NCI-H748 (cell line): ENCODE results near the gene HACD1.
"Not testable (repeated sequence)": the region's sequence is repeated elsewhere in the genome, so short reads cannot be mapped to it uniquely, and the experiment has no call there.

Experiments
- DNase-seq: peaks from one replicate; lab custom pipeline; 2025; ENCODE audit not compliant: unreplicated experiment; lab: John Stamatoyannopoulos, UW

HACD1 gene

DNA sequence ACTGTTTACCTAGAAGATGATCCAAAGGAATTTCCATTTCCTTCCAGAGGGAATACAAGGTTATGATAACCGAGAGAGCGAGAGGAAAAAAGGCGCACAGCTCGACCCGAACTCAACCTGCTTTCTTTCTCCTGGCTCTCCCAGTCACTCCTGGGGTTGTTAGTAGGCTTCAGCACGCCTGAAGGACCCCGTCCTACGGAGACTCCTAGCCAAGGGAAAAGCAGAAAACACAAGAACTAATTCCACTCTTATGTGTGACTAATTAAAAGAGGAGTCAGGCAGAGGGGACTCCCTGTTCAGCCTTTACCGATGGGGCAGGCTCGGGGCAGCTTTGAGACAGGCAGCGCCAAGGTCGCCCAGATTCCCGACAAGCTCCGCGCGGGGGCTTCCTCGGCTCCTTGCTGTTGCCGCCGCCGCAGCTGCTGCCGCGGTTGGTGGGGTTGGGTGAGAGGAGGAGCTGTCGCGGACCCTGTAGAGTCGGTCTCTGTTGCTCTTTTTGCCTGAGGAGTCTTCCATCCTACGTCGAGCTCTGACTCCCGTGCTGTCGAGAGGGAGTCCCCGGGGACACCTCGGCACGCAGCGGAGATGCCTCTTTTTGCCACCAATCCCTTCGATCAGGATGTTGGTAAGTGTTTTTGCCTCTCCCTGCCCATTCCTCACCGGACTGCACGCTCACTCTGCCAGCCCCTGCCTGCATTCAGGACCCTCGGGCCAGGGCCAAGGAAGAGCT lies 26.7 kb upstream of the HACD1 start, which contains the start of gene STAM:
STAM (plus strand) TSS at position 397 of the 730 bp plus-strand sequence; CDS start at position 586, 189 bp downstream.
- DNase-seq, result peak; percentile 88

DNA sequence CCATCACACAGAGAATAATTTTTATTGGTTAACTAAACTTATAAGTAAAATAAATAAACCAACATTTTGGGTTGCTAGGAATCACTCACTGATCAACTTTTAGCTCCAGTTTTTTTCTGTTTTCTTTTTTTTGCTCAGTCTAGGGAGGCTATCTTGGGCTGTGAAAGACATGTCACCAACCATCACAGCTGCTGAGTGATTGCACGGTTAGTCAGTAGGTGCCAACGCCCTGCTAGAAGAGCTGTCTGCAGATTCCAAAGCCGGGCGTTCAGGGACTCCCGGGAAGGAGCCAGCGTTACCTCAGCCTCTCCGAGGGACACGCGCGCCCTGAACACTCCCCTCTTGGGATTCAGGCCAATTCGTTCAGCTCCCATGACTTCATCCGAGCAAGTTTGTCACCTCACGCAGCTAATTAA lies 26.2 kb upstream of the HACD1 start:
- peak; percentile 85 for DNase-seq

DNA sequence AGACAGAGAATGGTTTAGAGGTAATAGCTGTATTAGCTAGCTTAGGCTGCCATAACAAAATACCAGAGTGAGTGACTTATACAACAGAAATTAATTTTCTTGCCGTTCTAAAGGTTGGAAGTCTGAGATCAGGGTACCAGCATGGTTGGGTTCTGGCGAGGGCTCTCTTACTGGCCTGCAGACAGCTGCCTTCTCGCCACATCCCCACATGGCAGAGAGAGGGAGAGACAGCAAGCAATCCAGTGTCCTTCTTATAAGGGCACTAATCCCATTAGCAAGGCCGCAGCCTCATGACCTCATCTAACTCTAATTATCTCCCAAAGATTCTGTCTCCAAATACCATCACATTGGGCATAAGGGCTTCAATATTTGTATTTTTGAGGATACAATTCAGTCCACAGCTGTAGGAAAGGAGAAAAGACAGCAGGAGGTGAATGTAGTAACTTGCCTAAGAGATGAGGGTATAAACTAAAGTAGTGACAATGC lies 23.2 kb upstream of the HACD1 start:
- no peak for DNase-seq

DNA sequence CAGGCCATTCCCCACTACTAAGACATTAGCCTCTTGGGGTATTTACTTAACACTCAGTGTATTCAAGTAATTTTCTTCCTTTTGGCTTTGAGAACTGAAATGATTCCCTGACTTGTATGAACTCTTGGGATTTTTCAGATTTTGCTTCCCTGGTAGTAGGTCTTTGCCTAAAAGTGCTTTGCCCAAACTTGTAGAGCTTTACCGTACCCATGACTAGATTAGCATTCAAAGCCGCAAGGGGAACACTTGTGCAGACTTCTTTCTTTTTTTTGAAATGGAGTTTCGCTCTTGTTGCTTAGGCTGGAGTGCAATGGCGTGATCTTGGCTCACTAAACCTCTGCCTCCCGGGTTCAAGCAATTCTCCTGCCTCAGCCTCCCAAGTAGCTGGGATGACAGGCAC lies 20.7 kb upstream of the HACD1 start:
- no peak for DNase-seq

DNA sequence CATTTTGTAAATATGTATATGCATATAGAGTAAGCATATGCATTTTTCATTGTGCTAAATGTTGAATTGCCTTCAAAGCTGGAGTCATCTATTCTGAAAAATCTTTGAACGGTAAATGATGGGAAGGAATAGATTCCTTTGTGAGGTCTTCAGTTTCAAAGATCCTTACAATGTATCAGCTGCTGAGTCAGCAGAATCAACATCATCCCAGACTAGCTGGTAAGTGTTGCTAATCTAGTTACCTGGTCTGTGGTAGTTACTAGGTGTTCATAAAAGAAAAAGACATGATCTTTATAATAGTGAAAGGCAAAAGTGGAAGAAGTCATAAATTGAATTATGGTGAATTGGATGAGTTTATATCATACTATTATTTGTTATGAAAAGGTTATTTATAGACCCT lies 16.2 kb upstream of the HACD1 start:
- DNase-seq, result no peak

DNA sequence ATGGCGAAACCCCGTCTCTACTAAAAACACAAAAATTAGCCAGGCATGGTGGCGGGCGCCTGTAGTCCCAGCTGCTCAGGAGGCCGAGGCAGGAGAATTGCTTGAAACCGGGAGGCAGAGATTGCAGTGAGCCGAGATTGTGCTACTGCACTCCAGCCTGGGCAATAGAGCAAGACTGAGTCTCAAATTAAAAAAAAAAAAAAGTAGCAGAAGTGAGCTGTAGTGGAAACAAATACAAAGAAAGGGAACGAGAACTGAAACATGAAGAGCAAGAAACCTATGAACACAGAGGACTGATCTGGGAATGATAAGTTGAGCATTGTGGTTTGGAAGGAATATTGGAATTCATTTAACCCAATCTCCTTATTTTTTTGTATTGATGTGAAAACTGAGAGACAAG lies 15.4 kb upstream of the HACD1 start:
- not testable (repeated sequence) for DNase-seq

DNA sequence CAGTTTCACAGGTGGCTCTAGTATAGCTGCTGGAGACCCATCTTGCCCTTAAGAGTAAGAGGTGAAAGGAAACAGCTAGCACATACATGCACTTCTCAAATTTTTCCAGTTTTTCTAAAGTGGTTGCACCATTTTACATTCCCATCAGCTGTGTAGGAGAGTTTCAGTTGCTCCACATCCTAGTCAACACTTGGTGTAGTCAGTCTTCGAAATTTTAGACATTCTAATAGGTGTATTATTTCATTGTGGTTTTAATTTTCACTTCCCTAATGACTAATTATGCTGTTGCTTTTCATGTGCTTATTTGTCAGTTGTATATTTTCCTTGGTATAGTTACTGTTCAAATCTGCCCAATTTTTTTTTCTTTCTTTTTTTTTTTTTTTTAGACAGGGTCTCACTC lies 9.5 kb upstream of the HACD1 start:
- no peak for DNase-seq

DNA sequence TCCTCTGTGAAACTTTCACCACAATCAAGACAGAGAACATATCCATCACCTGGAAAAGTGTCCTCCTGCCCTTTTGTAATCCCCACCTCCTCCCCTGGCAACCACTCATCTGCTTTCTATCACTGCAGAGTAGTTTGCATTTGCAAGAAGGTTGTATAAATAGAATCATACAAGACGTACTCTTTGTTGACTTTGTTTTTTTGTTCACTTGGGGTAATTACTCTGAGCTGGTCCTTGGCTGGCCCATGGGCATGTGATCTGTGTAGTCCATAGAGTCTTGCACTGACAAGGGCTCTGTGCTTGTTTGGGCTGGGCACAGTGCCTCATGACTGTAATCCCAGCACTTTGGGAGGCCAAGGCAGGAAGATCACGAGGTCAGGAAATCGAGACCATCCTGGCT lies 7.8 kb upstream of the HACD1 start:
- peak; percentile 3 for DNase-seq

DNA sequence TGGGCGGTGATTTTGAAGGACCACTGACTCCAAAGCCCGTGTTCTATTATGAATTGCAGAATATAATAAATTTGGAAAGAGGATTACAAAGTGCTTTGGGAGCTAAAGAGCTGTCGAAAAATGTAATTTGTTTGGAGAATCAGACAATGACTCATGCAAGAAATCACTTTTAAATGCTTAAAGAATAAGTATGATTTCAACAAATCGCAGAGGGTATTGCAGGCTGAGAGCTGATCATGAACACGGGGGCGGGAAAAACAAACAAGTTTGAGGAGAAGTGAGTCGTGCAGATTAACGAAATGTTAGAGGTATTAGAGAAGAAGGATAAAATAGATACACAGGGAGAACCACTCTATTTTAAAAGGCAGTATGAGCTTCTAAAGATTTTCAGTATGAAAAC lies 4.9 kb upstream of the HACD1 start:
- no peak for DNase-seq

DNA sequence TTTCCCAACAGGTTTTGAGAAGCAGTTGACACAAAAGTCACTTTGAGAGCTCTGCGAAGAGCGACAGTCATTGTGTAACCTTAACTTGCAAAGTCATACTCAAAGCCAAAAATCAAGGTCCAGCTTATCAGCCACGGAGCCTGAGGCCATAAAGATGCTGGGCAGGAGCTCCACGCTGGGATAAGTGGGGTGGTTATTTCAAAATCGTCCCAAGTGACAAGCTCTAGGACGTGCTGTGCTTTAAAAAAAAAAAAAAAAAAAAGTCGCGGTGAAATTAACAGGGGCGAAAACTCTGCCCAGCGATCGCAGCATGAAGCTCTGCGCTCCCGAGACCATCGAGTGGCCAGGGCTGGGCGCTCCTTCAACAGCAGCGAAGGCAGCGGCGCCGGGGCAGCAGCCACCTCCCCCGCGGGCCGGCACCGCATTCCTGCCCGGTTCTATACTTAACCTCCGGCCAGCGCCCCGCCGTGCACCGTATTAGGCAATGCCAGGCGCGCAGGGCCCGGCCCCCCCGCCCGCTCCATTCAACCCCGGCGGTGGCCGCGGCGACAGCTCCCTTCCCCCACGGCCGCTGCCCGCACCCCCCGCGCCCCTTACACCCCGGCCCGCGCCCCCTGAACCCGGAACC lies 657 bp downstream of the HACD1 start:
- DNase-seq, result peak; percentile 51

DNA sequence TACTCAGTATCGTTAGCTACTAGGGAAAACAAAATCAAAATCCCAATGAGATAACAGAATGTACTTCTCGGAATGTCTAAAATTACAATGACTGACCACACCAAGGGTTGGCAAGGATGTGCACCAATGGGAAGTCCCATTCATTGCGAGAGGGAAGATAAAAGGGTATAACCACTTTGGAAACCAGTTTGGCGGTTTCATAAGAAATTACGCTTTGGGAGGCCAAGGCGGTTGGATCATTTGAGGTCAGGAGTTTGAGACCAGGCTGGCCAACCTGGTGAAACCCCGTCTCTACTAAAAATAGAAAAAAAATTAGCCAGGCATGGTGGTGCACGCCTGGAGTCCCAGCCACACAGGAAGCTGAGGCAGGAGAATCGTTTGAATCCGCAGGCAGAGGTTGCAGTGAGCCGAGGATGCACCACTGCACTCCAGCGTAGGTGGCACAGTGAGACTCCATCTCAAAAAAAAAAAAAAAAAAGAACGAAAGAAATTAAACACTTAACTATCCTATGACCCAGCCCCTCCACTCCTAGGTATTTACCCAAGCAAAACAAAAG lies 7.6 kb downstream of the HACD1 start:
- peak; percentile 12 for DNase-seq

DNA sequence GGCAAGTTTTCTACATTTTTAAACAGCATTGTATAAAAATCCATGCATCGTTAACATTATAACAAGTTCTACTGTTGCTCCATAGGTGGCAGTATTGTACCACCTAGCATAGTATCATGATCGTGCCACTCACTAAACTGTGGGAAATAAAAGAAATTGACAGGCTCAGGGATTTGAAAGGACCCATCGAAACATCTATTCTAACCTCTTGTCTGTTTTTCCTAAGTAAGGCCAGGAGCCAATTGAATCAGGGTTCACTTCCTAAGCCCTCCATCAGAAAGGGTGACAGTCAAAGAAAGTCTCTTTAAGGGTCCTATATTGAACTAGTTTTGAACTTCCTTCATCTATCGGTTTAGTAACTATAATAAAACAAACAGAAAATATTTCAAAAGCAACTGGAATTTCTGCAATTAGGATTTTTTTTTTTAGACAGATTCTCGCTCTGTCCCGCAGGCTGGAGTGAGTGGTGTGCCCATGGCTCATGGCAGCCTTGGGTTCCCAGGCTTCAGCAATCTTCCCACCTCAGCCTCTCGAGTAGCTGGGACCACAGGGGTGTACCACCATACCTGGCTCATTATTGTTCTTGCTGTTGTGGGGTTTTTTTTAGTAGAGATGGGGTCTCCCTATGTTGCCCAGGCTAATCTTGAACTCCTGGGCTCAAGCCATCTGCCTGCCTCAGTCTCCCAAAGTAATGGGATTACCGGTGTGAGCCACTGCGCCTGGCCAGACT lies 9.4 kb downstream of the HACD1 start:
- peak; percentile 56 for DNase-seq

DNA sequence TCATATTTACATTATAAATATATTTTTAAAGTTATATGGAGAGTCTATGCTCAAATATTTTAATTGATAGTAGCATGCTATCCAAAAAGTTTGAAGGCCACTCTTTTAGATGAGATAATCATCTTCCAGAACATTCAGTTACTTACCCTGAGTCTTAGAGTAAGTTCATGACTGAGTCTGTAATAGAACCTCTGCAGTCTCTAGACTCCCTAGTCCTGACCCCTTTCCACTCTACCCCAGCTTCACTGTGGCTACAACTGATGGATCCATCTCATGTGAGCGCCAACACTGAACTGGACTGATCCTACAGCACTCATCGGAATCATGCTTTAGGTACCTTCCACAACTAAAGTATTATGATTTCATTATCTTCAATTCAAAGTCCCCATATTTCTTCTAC lies 10.1 kb downstream of the HACD1 start:
- DNase-seq, result no peak

DNA sequence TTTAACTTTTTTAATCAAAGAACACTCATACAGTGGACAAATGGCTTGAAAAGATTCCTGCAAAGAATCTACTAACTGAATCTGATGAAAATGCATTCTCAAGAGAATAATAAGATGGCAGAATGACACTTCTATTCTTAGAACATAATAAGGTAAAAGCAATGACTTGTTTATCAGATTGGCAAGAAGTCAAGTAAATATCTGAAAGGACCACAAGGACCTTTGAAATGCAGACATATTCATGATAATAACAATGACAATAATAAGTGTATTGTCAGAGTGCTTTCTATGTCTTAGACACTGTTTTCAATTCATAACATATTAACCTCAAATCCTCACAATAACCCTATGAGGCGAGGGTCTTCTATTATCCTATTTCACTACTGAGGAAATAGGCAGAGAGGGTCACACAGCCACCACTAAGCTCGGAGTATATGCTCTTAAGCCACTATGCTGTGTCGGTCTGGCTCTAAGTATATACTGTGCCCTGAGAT lies 10.6 kb downstream of the HACD1 start:
- DNase-seq, result no peak

DNA sequence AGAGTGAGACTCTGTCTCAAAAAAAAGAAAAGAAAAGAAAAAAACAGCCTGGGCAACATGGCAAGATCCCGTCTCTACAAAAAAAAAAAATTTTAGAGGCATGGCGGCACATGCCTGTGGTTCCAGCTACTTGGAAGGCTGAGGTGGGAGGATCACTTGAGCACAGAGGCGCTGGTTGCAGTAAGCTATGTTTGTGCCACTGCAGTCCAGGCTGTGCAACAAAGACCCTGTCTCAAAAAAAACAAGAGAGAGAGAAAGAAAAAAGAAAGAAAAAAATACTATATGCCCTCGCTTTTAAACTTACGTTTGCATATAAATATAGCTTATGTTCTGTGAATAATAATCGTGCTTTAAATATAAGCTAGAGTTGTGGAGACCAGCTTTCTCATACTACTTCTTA lies 11.2 kb downstream of the HACD1 start:
- DNase-seq, result no peak

DNA sequence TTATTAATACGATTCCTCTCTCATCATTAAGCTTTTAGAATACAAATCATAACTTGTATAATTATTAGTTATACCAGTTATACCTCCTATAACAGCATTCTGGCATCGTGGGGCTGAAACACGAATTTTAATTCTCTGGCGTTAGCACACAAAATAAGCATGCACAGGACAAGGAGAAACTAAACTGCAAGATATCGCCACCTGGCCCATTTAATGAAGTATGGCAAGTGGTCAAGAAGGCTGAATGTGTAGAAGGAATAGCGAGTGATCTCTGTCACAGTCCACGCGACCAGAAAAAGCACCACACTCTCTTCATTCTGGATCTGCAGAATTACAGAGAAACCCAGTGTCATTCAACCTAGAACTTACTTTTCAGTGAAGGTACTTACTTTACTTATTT lies 18.1 kb downstream of the HACD1 start:
- peak; percentile 47 for DNase-seq

DNA sequence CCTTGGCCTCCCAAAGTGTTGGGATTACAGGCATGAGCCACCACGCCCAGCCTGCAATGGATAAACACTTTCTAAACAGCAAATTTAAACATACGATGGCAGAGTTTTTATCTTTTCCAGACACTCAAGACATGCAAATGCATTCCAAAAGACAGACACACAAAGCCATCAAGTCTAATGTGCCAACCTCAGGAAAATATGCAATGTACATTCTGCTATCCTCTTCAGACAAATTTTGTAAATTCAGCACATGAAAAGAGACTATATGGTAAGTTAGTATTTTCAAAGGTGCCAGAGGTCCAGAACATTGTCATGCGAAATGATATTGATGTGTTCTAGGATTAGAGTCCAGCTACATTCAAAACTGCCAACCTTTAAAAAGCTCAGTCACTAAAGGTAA lies 19.8 kb downstream of the HACD1 start:
- no peak for DNase-seq

DNA sequence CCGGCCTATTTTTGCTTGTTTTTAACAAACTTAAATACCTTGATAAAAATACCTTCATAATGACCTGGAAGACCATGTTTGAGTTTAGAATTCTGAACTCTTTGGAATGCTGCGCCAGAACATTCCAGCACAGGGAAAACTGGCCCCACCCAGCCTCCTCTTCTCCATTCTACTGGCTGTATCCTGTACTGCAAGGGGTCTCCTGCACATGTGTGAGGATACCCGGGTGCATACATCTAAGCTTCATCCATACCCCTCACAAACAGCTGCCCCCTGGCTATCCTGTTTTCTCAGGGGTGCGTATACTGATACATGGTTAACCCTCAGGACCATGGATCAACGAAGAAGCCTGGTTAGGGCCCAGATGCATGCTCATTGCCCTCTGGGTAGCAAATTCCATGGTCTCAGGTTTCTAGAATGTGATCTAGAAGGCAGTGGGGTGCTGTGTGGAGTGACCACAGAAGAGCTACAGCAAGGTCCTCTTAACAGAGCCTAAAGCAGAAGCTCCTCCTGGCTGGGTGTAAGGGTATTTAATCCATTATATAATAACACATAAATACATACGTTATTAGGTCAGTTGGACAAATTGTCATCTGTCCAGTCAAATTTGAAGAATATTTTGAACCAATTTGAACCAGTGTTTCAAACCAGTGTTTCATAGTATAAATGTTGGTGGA lies 26.1 kb downstream of the HACD1 start:
- DNase-seq, result no peak

DNA sequence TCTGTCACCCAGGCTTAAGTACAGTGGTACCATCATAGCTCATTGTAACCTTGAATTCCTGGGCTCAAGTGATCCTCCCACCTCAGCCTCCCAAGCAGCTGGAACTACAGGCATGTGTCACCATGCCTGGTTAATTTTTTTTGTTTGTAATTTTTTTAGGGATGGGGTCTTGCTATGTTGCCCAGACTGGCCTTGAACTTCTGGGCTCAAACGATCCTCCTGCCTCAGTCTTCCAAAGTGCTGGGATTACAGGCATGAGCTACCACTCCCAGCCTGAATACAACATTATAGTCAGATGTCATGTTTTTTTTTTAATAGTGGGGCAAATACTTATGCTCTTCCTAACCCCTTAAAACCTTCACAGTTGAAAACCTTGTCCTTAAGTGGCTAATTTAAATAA lies 27.9 kb downstream of the HACD1 start:
- not testable (repeated sequence) for DNase-seq

DNA sequence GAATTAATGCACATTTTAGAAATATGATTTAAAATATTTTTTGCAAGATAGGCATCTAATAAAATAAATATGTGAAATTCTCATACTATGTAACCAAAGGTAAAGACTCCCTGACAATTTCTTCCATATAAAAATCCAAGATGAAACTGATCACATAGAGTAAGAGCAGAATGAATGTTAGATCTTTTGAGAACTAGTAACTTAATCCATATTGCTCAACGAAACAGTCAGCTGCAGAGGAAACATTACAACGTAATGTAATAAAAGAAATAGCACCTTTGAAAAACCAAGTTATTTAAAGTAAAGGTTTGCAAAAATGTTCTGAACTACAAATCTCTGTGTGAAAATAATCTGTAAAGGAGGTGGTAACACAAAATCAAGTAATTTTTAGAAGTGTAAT lies 28.8 kb downstream of the HACD1 start:
- no peak for DNase-seq

DNA sequence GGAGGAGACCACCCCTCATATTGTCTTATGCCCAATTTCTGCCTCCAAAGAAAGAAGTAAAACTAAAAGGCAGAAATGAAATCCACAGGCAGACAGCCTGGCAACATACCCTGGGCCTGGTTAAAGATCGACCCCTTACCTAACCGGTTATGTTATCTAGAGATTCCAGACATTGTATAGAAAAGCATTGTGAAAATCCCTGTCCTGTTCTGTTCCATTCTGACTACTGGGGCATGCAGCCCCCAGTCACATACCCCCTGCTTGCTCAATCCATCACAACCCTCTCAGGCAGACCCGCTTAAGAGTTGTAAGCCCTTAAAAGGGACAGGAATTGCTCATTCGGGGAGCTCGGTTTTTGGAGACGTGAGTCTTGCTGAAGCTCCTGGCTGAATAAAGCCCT lies 29.9 kb downstream of the HACD1 start:
- not testable (repeated sequence) for DNase-seq
